Prostate gland (tissue), 2 donors: ENCODE measurements around the gene TAF1D.

Experiments used
- POLR2AphosphoS5 ChIP-seq: sonication (generic); formaldehyde crosslinking; IDR thresholded peaks from one replicate; pipeline ENCODE4 v1.6.1; 2017; ENCODE audit warnings: antibody characterized with exemption
- TF ChIP-seq, protein P1 (sequence below), 4 experiments: fragments of 200-600 bp in 2 of 4; fragments of 450-650 bp in 2 of 4; sonication (generic) in 2 of 4; IDR thresholded peaks; 1 replicate in 3 of 4; 2 replicates in 1 of 4; pipeline ENCODE4 v1.5.1; 2016 to 2019; ENCODE audit warnings: antibody characterized with exemption in 4 of 4, mild to moderate bottlenecking in 2 of 4, moderate library complexity in 2 of 4

DNA sequence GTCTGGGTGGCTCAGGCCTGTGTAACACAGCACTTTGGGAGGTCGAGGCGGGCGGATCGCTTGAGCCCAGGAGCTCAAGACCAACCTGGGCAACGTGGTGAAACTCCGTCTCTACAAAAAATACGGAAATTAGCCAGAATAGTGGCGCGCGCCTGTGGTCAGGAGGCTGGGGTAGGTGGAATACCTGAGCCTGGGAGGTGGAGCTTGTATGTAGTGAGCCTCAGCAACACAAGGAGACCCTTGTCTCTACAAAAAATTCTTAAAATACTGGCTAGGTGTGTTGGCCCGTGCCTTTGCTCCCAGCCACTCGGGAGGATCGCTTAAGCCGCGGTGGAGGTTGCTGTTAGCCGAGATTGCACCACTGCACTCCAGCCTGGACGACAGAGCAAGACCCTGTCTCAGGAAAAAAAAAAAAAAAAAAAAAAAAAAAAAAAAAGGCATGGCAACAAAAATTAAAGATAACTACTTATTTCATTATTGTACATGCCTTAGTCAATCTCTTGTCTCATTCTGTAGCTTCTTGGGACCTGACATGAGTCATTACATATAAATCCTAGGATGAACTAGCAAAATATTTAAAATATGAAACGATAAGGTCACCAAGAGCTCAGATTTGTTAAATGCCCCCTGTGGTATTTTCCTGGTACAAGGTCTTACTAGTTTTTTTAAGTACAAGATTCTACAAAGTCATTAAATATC lies 1.1 kb downstream of the TAF1D start:
- TF ChIP-seq, protein P1, sequence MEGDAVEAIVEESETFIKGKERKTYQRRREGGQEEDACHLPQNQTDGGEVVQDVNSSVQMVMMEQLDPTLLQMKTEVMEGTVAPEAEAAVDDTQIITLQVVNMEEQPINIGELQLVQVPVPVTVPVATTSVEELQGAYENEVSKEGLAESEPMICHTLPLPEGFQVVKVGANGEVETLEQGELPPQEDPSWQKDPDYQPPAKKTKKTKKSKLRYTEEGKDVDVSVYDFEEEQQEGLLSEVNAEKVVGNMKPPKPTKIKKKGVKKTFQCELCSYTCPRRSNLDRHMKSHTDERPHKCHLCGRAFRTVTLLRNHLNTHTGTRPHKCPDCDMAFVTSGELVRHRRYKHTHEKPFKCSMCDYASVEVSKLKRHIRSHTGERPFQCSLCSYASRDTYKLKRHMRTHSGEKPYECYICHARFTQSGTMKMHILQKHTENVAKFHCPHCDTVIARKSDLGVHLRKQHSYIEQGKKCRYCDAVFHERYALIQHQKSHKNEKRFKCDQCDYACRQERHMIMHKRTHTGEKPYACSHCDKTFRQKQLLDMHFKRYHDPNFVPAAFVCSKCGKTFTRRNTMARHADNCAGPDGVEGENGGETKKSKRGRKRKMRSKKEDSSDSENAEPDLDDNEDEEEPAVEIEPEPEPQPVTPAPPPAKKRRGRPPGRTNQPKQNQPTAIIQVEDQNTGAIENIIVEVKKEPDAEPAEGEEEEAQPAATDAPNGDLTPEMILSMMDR (IDR thresholded peaks at IDR 0.05): no peak
- TF ChIP-seq POLR2AphosphoS5: no peak
